NK-92 treated with Interleukin-12 subunit alpha and Interleukin-12 subunit beta, amount 100 ng/mL, for 24 hours (cell line): ENCODE results near the gene EPHB3.

ENCODE experiments used
- DNase-seq: peaks from one replicate; lab custom pipeline; 2025; lab: John Stamatoyannopoulos, UW

EPHB3 gene

DNA sequence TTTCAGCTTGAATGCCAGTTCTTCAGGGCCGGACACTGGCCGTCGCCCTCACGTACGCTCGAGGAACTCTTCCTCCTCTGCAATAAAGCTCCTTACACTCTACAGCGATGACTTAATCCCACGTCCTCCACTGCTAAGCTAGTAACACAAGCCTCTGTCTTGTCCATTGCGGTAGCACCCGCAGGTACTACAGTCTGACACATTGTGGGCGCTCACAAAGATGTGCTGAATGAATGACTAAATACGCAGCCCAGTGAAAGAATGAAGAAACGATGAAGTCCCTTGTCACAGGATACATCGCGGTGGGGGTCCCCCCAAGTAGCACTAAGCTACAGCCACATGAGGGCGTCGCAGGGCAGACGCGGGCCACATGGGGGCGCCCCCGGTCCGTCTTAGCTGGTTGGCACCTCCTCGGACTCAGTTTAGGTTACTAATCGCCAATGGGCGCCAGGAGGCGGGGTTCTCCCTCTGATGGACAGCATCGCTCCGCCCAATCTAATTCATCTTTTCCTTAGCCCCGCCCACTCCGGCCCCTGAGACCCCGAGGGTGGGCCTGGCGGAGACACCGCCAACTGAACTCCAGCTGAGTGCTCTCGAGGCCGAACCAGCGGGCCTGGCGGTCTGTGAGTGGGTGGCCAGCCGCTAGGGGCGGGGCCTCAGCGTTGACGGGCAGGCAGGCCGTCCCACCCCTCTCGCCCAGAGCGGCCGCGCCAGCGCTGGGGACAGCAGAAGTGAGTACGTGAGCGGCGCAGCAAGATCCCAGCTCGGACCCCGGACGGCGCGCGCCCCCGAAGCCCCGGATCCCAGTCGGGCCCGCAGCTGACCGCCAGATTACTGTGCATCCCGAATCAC is at the start of gene EPHB3:
EPHB3 (plus strand) TSS at position 725 of the 852 bp plus-strand sequence. CDS start 451 bp downstream, outside the sequence.
- peak; percentile 73 for DNase-seq

DNA sequence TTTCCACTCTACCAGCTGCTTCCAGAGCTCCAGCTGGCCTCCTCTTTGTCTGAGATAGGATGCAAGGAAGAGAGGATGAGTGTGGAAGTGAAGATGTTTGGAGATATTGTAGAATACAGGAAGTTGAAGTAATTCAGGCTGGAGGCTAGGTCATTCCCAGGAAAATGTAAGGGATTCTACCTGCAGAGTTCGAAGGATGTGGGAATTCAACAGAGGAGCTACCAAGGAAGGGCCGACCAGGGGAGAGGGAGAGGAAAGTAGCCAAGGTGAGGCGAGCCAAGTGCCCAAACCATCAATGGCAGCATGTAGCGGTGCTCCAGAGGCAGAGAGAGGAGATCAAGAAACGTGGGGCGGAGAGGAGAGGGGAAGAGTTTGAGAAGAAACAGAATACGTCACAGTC is 49.0 kb upstream of the EPHB3 start:
- DNase-seq = no peak

DNA sequence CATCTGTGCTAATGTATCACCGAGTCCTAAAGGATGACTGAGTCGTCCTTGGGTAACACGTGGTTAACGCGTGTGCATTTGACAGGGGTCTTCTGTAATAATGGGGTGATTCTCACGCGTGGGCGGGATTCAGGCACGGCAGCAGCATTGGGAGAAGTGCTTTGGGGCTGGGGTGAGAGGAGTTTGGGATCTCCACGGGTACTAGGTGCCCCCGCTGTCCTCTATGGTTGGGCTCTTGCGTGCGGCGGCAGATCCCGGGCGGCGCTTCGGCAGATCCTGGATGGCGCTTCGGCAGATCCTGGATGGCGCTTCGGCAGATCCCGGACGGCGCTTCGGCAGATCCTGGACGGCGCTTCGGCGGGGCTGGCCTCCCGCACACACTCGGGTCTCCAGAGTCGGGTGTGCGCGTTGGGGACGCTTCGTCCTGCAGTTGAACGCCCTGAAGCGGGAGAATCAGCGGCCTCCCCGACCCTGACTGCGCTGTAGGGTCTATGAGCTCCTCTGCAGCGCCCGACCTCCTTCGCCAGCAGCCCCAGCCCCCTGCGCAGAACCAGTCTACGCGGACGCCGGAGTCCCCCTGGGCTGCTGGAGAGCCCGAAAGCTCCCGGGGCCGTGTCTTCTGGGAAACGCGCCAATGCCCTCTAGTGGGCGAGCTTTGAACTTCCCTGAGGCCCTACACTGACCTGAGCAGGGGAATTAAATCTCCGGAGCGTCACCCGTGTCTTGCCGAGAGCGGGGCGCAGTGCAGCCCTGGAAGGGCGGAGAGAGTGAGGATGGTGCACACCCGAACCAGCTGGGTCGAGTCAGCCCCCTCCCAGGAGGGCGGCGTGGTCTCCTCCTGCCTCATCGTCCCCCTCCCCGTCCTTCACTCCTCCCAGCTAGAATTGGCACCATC is 48.1 kb upstream of the EPHB3 start:
- peak; percentile 40 for DNase-seq

DNA sequence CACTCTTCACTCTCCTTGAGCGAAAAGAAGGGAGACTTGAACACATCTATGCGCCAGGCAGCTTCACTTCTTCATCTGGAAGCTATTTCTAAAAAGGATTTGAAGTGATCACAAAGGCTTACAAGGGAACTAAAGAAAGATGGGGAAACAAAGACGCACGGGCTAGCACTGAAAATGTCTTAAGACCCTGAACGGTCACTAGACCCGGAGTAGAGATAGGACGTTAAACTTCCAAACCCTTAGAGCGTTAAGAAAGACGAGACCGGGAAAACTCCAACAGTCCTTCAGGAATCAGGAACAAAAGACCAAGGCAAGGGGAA is 47.5 kb upstream of the EPHB3 start:
- no peak for DNase-seq

- no peak for DNase-seq
These were observed 37.6 kb upstream of the EPHB3 start for GRCh38 chr3:184523825-184524615.

GRCh38 chr3:184524981-184525336 is 36.6 kb upstream of the EPHB3 start:
- DNase-seq = no peak

DNA sequence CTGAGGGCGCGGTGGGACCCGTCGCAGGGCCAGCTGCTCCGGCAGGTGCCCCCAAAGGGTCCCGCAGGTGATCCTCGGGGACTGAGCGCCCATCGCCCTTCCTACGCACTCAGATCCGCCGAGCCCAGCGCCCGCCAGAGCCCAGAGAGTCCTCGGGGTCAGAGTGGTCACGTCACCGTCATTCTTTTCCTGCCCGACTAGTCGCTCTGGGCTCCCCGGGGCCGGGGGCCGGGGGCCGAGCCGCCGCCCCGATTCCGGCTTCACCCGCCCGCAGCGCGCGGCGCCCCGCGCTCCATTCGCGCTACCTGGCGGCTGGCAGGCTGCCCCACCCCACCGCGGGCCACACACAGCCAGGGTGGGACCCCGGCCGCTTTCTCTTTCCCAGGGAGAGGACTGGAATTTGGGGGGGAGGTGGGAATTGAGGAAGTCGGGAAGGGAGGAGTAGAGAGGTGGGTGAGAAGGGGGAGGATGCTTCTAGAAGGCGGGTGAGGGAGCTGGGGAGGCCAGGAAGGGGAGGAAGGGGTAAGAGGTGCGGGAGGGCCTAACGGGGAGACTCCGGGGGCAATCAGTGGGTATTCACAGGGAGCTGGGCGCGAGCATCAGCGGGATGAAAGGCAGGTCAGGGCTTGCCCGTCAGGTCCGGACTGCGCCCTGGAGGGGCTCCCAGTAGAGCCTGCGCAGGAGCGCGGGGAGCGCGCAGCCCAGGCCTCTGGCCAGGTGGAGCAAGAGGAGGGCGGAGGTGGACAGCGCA is 36.1 kb upstream of the EPHB3 start:
- no peak for DNase-seq

DNA sequence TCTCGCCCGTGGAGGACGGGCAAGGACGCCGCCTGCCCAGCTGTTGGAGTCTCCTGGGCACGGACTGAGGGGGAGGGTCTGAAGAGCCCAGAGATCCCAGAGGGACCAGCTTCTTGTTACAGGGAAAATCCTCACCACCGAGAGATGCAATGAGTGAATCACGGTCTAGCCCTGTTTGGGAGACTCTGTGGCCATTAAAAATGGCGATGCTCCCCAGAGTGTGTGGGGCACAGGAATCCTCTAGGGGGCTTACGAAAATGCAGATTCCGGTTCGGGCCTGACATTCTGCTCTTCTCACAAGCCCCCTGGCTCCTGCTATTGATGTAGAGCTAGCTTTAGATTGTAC is 35.5 kb upstream of the EPHB3 start:
- no peak for DNase-seq

DNA sequence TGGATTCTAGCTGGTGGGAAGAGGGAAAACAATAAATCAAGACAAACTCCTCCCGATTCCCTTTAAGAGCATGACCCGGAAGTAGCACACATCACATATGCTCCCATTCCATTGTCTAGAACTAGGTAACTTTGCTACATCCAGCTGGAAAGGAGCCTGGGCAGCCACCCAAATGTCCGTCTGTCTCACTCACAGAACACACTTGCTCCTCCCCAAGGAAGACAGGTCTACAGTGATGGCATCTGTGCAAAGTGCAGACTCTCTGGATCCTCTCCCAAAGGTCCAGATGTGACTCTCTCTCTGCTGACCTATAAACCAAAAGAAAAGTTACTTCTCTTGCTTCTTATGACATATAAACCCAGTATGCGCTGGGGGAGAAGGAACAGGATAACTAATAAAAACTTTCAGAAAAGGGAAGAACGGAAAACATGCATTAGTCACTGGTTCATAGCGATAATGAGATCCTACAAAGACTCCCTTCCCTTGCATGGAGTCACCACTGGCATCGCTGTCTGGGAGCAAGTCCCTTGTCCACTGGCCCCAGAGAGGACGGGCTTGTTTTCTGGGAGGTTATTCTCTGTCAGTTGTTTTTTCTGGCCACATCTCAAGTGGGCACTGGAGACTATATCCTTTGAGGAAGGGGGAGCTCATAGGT is 29.8 kb upstream of the EPHB3 start:
- no peak for DNase-seq

DNA sequence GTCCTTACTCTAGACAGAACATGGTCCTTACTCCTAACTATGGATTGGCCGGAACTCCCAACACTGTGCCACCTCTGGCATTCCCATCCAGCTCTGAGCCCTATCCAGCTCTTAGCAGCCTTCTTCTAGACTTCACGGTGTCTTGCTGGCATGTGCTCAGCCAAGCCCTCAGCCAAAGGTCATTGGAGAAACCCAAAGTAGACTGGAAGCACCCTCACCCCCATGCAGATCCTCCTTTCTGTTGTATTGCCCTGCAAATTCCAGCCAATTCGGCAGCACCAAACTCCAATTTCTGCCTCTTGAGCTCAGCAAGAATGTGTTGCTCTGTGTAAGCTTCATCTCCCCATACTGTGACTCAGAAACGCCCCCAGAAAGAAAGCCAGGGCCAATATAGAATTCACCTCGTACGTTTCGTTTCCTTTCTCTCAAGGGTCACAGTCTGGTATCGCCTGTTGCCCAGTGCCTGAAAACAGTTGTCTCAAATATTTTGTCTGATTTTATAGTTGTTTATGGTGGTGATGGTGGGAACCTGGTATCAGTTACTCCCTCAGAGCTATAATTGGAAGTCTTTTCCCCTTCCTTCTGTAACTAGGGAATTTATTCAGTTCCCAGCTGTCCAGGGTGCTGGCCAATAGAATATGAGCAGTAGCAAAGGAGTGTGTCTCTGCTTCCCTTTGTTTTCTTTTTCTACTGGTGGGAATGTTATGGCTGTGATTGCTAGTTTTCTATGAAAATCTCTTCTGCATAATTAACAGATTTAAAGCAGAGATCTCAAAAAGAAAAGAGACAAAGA is 28.4 kb upstream of the EPHB3 start:
- DNase-seq = no peak

- DNase-seq = no peak
These were observed 23.5 kb upstream of the EPHB3 start for GRCh38 chr3:184537885-184538665.

DNA sequence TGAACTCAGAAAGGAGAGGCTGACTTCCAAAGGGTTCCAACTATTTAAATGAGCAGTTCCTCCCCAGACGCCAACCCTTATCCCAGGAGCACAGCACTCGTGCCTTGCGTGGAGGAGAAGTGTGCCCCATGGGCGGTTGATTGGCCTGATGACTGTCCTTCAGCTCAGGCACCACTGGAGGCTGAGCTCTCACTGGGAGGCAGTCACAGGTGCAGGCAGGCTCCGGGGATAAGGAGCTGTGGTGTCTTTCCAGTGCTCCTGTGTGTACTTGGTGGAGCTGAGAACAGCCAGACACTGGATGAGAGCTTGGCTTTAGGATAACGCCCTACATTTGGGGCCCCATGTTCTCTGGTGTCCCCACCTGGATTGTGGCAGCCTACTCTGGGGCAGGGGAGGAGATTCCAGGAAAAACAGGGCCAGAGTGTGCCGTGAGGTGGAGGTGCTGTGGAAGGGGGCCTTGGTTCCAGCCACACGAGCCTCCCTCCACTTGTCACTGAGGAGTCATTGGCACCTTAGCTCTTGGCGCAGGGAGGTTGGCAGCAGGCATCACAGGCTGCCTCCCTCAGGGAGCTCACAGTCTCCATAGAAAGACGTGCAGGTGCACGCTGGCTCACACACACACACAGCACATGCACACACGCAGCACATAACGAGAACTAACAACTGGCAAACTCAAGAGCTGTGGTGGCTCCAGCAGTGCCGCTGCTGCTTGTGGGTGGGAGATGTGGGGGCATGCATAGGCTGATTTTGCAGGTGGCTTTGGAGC is 22.7 kb upstream of the EPHB3 start:
- DNase-seq = no peak

GRCh38 chr3:184539801-184540435 is 21.7 kb upstream of the EPHB3 start:
- DNase-seq = no peak

- peak; percentile 42 for DNase-seq
These were observed 20.6 kb upstream of the EPHB3 start for GRCh38 chr3:184540777-184541681.

- no peak for DNase-seq
These were observed 19.6 kb upstream of the EPHB3 start for GRCh38 chr3:184541886-184542562.

- DNase-seq = no peak
These were observed 19.0 kb upstream of the EPHB3 start for GRCh38 chr3:184542577-184542976.

GRCh38 chr3:184543256-184543655 is 18.3 kb upstream of the EPHB3 start:
- DNase-seq = no peak
